ENCODE measurements around the gene C20orf96. TPM values are rescaled to one million over a fixed set of nuclear protein-coding genes. Genes with fewer than 3 reads are reported as not detected.

Gene C20orf96
- total RNA-seq, 4 donors from 2014 or later = 2.8 to 18.2 (median 11.2) TPM

DNA sequence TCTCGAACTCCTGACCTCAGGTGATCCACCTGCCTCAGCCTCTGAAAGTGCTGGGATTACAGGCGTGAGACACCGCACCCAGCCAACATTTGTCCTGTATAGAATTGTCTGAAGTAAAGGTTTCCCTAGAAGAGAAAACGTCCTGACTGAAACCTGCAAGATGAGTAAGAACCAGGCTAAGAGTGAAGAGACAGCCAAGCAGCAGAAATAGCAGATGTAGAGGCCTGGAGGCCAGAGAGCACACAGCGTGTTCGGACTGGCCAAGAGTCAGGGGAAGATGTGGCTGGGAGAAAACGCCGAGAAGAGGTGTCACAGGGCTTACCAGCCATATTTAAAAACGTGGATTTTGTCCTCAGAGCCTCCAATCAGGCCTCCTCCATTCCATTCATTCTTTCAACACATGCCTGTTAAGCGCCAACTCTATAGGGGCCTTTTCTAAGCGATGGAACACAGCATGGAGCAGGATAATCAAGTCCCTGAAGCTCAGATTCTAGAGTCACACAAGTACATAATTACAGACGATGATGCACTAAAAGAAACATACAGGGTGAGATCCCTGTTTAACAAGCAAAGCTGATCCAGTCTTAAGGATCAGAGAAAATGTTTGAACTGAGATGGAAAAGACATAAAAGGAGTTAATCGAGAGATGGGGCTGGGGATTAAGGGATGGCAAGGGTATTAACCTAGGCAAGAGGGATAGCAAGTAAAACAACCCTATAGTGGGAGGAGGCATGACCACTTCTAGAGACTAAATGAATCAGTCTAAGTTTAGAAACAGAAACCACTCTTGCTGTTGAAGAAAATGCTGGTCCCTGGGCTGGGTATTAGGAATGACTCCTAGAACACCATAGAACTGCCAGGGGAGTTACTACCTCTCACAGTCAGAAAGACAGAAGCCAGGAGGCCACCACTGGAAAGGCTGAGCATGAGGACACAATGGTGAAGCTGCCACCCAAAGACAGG, 11.6 kb upstream of the C20orf96 start:
- H3K27ac ChIP-seq = no peak overlapping the region

DNA sequence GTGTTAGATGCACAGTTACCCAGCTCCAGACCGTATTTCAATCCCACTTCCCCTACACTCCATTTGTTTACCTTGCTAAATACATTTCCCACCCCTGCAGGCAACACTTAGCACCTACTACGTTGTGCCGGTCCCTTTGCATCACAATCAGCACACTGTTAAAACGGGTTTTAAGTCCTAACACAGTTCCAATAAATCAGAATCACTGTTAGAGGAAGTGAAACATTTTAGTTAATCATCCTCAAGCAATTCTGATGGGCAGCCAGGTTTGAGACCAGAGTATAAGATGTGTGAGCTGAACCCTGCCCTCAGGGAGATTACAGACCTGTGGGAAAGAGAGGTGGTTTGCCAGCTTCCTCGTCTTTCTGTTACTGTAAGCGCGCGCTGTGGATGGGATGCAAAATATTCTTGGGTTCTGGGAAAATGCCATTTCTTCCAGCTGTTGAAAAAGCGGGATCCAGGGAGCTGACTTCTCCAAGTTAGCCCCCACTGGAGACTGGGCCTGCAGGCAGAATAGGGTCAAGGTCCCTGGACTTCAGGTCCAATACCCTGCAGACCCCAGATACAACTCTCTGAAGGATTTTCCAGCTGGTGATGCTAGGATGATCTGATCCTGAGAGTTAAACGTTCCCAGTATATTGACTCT, 9.9 kb upstream of the C20orf96 start:
- intact Hi-C loops (cut with DNase I; ENCODE audit: low total_unique reads) = no loop called here
- H3K4me3 ChIP-seq = peak overlapping the region in 1 of 2 donors; percentile 3
- H3K36me3 ChIP-seq = no peaks in the 10 kb centered on the region
- TF ChIP-seq, protein P1, sequence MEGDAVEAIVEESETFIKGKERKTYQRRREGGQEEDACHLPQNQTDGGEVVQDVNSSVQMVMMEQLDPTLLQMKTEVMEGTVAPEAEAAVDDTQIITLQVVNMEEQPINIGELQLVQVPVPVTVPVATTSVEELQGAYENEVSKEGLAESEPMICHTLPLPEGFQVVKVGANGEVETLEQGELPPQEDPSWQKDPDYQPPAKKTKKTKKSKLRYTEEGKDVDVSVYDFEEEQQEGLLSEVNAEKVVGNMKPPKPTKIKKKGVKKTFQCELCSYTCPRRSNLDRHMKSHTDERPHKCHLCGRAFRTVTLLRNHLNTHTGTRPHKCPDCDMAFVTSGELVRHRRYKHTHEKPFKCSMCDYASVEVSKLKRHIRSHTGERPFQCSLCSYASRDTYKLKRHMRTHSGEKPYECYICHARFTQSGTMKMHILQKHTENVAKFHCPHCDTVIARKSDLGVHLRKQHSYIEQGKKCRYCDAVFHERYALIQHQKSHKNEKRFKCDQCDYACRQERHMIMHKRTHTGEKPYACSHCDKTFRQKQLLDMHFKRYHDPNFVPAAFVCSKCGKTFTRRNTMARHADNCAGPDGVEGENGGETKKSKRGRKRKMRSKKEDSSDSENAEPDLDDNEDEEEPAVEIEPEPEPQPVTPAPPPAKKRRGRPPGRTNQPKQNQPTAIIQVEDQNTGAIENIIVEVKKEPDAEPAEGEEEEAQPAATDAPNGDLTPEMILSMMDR (IDR thresholded peaks at IDR 0.05) = no peak
- TF ChIP-seq POLR2A (IDR thresholded peaks at IDR 0.05) = no peak
- H3K27ac ChIP-seq = peak overlapping the region; percentile 10 to 98
- DNase-seq = no peak
- peaks cover 0 to 6% of the 10 kb centered on the region in 2 donors for H3K4me1 ChIP-seq
- H3K9me3 ChIP-seq = no peaks in the 10 kb centered on the region
- no peaks in the 10 kb centered on the region for H3K27me3 ChIP-seq

More for the DNA sequence above, 11.6 kb upstream of the C20orf96 start:
- intact Hi-C loops (cut with DNase I; ENCODE audit: low total_unique reads) = no loop called here
- peaks cover 0 to 6% of the 10 kb centered on the region in 2 donors for H3K4me1 ChIP-seq
- no peak overlapping the region for H3K4me3 ChIP-seq
- no peaks in the 10 kb centered on the region for H3K9me3 ChIP-seq
- TF ChIP-seq, protein P1 (IDR thresholded peaks at IDR 0.05) = no peak
- TF ChIP-seq POLR2A (IDR thresholded peaks at IDR 0.05) = no peak
- H3K36me3 ChIP-seq = no peaks in the 10 kb centered on the region
- DNase-seq = no peak
- H3K27me3 ChIP-seq = no peaks in the 10 kb centered on the region

DNA sequence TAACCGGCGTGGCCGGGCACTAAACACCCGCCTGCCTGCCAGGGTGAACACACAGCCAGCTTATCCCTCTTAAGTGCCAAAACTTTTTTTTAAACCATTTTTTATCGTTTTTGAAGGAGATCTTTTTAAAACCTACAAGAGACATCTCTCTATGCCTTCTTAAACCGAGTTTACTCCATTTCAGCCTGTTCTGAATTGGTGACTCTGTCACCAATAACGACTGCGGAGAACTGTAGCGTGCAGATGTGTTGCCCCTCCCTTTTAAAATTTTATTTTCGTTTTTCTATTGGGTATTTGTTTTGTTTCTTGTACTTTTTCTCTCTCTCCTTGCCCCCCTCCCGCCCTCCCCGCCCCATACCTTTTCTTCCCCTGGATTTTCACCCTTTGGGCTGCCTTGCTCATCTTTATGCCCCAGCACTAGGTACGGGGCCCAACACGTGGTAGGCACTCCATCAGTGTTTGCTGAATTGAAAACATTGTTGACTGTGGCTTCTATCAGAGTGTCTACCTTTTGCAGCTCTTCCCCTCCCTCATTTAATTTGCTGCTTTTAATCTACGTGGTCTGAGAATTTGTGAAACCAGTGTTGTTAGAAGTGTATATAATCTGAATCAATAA, 8.3 kb upstream of the C20orf96 start:
- Histone ChIP-seq H3K4me3 (peak overlapping the region; percentile 79 to 94), H3K27ac (peak overlapping the region; percentile 96 to 98), H3K9me3 (no peaks in the 10 kb centered on the region), H3K36me3 (no peaks in the 10 kb centered on the region), H3K4me1 (peaks cover 0 to 6% of the 10 kb centered on the region in 2 donors), H3K27me3 (no peaks in the 10 kb centered on the region)
- DNase-seq = no peak
- TF ChIP-seq, protein P1 (IDR thresholded peaks at IDR 0.05) = no peak
- TF ChIP-seq POLR2A (IDR thresholded peaks at IDR 0.05) = no peak
- intact Hi-C loops (cut with DNase I; ENCODE audit: low total_unique reads) = no loop called here

DNA sequence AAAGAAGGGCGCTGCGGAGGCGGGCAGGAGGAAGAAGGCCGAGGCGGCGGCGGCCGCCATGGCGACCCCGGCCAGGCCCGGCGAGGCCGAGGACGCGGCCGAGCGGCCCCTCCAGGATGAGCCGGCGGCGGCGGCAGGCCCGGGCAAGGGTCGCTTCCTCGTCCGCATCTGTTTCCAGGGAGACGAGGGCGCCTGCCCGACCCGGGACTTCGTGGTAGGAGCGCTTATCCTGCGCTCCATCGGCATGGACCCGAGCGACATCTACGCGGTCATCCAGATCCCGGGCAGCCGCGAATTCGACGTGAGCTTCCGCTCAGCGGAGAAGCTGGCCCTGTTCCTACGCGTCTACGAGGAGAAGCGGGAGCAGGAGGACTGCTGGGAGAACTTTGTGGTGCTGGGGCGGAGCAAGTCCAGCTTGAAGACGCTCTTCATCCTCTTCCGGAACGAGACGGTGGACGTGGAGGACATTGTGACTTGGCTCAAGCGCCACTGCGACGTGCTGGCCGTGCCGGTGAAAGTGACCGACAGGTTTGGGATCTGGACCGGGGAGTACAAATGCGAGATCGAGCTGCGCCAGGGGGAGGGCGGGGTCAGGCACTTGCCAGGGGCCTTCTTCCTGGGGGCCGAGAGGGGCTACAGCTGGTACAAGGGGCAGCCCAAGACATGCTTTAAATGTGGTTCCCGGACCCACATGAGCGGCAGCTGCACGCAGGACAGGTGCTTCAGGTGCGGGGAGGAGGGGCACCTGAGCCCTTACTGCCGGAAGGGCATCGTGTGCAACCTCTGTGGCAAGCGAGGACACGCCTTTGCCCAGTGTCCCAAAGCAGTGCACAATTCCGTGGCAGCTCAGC, 7.6 kb upstream of the C20orf96 start:
- no peaks in the 10 kb centered on the region for H3K9me3 ChIP-seq
- no peaks in the 10 kb centered on the region for H3K27me3 ChIP-seq
- peaks cover 0 to 6% of the 10 kb centered on the region in 2 donors for H3K4me1 ChIP-seq
- peak overlapping the region; percentile 96 to 98 for H3K27ac ChIP-seq
- TF ChIP-seq, protein P1 (IDR thresholded peaks at IDR 0.05) = no peak
- no peak for TF ChIP-seq POLR2A (IDR thresholded peaks at IDR 0.05)
- intact Hi-C loops (cut with DNase I; ENCODE audit: low total_unique reads) = no loop called here
- no peaks in the 10 kb centered on the region for H3K36me3 ChIP-seq
- H3K4me3 ChIP-seq = peak overlapping the region; percentile 79 to 94
- peak; percentile 45 to 65 for DNase-seq

Measured in uterus (tissue), 4 donors.